Breast epithelium (tissue), 3 donors: ENCODE results near the gene SRGAP2C.
"Not testable (repeated sequence)": the region's sequence is repeated elsewhere in the genome, so short reads cannot be mapped to it uniquely, and the experiment has no call there.

Source experiments
- CTCF ChIP-seq, 3 donors: fragments of 450-650 bp; IDR thresholded peaks; one replicate each; pipeline ENCODE4 v1.5.1; 2016 to 2017; ENCODE audit warnings: antibody characterized with exemption in 3 of 3, mild to moderate bottlenecking in 3 of 3, moderate library complexity in 3 of 3
- POLR2A ChIP-seq: fragments of 450-650 bp; IDR thresholded peaks from one replicate; pipeline ENCODE4 v1.6.1; 2016; ENCODE audit warnings: antibody characterized with exemption, mild to moderate bottlenecking, moderate library complexity

GRCh38 chr1:121275435-121275834 is 90.7 kb downstream of the SRGAP2C start:
- TF ChIP-seq CTCF (IDR thresholded peaks at IDR 0.05); POLR2A: not testable (repeated sequence)
